DOHH2 (cell line): Measurements from ENCODE around the gene PIGZ.

ENCODE experiments used
- EZH2phosphoT487 ChIP-seq: fragments of 200-600 bp; sonication (generic); IDR thresholded peaks from 2 replicates; pipeline ENCODE4 v1.6.1; 2017; ENCODE audit warnings: borderline replicate concordance, mild to moderate bottlenecking, antibody characterized with exemption, low read length, moderate library complexity, mixed read lengths
- TF ChIP-seq, protein P1 (sequence below): fragments of 200-600 bp; sonication (generic); IDR thresholded peaks from one replicate; pipeline ENCODE4 v1.5.1; 2014; ENCODE audit warnings: antibody characterized with exemption, mild to moderate bottlenecking, low read depth, low read length; ENCODE audit not compliant: poor library complexity, severe bottlenecking

DNA sequence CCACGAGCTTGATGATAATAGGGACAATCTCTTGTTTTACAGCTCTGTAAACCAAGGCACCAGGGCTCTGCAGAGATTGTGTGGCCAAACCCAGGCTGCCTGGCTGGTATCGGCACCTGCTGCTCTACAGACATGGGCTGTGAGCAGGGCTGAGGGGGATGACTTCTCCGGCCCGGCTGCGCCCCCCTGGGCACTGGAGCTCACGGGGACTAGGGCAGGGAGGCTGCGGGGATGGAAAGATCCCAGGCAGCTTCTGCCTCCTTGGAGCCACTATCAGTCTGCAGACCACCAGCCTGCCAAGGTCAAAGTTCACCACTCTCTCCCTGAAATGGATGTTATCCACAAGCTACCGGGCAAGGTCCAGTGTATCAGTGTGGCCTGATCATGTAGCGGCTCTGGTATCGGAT lies 22.0 kb upstream of the PIGZ start:
- TF ChIP-seq, protein P1, sequence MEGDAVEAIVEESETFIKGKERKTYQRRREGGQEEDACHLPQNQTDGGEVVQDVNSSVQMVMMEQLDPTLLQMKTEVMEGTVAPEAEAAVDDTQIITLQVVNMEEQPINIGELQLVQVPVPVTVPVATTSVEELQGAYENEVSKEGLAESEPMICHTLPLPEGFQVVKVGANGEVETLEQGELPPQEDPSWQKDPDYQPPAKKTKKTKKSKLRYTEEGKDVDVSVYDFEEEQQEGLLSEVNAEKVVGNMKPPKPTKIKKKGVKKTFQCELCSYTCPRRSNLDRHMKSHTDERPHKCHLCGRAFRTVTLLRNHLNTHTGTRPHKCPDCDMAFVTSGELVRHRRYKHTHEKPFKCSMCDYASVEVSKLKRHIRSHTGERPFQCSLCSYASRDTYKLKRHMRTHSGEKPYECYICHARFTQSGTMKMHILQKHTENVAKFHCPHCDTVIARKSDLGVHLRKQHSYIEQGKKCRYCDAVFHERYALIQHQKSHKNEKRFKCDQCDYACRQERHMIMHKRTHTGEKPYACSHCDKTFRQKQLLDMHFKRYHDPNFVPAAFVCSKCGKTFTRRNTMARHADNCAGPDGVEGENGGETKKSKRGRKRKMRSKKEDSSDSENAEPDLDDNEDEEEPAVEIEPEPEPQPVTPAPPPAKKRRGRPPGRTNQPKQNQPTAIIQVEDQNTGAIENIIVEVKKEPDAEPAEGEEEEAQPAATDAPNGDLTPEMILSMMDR: no peak
- TF ChIP-seq EZH2phosphoT487: no peak
